ENCODE data around the gene ARL8B.
"Not testable (repeated sequence)": the region's sequence is repeated elsewhere in the genome, so short reads cannot be mapped to it uniquely, and the experiment has no call there.

Gene ARL8B

GRCh38 chr3:5122030-5122740 lies at the start of gene ARL8B:
TSS of gene ARL8B (plus strand) at chr3:5122292. CDS start at chr3:5122466, 174 bp downstream.
- DNase-seq (ENCODE audit: low read depth) = peak; percentile 90

DNA sequence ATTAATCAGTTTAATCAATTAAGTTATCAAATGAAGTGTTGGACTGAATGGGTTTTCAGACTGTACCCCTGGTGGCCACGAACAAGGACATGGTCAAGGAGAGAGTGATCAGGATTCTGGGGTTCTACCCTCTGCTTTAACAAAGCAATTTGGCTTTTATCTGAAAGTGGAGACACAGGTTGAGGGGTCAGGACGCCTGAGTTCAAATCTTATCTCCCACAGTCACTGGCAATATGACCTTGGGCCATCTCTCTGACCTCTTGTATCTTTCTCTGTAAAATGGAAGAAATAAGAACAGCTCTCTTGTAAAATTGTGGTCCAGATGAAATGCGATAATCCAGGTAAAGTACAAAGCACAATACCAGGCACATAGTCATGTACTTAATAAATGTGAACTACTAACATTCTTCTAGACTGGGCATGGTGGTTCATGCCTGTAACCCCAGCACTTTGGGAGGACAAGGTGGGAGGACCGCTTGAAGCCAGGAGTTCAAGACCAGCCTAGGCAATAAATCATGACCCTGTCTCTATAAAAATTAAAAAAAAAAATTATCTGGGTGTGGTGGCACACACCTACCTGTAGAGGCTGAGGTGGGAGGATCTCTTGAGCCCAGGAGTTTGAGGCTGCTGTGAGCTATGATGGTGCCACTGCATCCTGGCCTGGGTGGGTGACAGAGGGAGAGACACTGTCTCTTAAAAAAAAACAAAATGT lies 48.6 kb upstream of the ARL8B start:
- DNase-seq (ENCODE audit: low read depth) = no peak

- DNase-seq (ENCODE audit: low read depth) = no peak
Observed at GRCh38 chr3:5078151-5078550, 43.9 kb upstream of the ARL8B start.

DNA sequence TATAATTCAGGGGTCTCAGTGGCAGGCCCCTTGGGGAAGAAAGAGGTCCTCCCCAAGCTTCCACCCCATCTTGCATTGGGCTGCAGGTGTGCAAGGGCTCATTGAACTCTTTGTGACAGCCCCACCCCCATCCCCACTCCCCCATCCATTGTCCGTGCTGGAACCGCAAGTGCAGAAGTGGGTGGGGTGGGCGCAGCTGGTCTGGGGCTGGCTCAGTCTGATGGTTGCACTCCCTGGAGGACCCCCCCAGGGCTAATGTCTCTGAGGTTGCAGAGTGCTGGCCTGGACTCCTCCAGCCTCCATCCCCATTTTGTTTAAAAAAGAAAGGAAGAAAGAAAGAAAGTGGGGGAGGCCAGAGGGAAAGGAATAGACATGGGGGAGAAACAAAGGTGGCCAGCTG lies 42.3 kb upstream of the ARL8B start:
- no peak for DNase-seq (ENCODE audit: low read depth)

- DNase-seq (ENCODE audit: low read depth) = no peak
Observed at GRCh38 chr3:5080779-5081550, 41.1 kb upstream of the ARL8B start.

- not testable (repeated sequence) for DNase-seq (ENCODE audit: low read depth)
Observed at GRCh38 chr3:5081973-5082788, 39.9 kb upstream of the ARL8B start.

- no peak for DNase-seq (ENCODE audit: low read depth)
Observed at GRCh38 chr3:5082789-5083115, 39.3 kb upstream of the ARL8B start.

- no peak for DNase-seq (ENCODE audit: low read depth)
Observed at GRCh38 chr3:5084224-5084623, 37.9 kb upstream of the ARL8B start.

GRCh38 chr3:5086708-5087107 lies 35.4 kb upstream of the ARL8B start:
- DNase-seq (ENCODE audit: low read depth) = no peak

- DNase-seq (ENCODE audit: low read depth) = no peak
Observed at GRCh38 chr3:5087209-5087608, 34.9 kb upstream of the ARL8B start.

DNA sequence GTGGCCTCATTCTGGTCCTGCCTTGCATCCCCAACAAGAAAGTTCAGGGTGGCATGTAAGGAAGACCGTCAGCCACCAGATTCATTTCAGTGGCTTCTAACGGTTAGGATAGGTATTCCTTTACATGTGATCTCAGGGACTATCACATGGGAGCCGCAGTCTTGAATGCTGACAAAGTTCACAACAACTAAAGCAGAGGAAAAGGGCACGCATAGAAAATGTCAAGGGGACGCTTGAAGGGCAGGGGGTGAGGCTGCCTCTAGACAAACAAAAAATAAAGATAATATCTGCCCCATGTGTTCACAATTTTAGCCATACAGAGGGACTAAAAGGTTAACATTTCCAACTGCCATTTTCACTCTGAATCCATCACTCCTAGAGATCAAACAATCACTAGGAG lies 31.9 kb upstream of the ARL8B start:
- DNase-seq (ENCODE audit: low read depth) = no peak

DNA sequence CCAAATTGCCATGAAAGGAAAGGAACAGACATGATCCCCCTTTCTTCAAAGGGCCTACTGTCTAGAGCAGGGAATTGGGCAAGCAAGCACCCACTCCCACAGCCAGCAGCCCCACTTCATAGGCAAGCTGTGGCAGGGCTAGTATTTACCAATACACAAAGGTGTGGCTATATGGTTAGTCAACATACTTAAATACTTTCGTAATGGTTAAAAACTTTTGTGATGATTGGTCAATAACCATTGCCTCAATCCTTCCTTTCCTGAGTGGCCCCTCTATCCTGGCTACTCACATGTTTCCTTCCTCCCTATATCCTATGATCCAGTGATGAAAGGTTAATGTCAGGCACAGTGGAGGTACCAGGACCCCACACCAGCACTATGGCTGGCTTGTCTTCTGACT lies 30.1 kb upstream of the ARL8B start:
- no peak for DNase-seq (ENCODE audit: low read depth)

DNA sequence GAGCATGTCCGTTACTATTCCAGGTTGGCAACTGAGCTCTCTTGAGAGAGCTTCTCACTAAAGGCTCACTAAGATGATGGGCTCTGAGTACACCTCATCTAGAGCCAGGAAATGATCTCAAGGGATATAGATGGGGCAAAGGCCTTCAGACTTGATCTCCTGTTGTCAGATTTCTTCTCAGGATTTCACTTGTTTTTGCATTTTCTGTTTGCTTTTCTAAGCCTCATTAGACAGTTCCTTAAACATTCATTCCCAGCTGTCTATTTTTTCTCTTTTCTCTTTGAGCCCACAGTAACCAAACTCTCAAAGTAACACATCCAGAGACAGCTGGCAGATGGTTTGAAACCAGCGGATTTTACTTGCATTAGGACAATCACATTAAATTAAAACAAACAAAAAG lies 28.4 kb upstream of the ARL8B start:
- DNase-seq (ENCODE audit: low read depth) = no peak

DNA sequence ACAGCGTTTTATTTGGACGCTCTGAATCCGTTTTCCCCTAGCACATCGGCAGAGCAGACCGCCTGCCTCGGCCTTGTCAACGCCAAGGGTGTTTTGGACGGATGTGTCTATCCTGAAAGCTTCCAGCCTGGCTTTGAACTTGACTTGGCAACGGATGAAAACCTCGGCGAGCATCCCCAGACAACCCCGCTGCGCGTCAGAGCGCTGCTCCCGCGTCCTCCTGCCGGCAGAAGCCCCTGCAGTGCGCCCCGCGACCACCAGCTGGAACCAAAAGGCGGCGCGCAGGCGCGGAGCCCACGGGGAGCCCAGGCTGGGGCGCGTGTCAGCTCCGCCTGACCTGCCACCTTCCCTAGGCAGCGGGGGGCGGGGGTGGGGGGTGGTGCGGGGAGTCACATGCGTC lies 26.2 kb upstream of the ARL8B start:
- no peak for DNase-seq (ENCODE audit: low read depth)

- no peak for DNase-seq (ENCODE audit: low read depth)
Observed at GRCh38 chr3:5096336-5097008, 25.6 kb upstream of the ARL8B start.

DNA sequence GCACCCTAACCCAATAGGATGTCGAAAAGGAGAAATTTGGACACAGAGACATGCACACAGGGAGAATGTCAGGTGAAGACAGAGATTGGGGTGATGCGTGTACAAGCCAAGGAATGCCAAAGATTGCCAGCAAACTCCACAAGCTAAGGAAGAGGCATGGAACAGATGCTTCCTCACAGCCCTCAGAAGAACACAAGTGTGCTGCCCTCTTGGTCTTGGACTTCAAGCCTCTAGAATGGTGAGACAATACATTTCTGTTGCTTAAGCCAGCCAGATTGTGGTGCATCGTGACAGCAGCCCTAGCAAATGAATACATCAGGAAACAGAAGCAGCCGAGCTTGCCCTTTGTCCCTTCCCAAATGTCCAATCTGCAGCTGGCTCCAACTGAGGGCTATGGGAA lies 23.7 kb upstream of the ARL8B start:
- no peak for DNase-seq (ENCODE audit: low read depth)

- DNase-seq (ENCODE audit: low read depth) = no peak
Observed at GRCh38 chr3:5102532-5102931, 19.6 kb upstream of the ARL8B start.

DNA sequence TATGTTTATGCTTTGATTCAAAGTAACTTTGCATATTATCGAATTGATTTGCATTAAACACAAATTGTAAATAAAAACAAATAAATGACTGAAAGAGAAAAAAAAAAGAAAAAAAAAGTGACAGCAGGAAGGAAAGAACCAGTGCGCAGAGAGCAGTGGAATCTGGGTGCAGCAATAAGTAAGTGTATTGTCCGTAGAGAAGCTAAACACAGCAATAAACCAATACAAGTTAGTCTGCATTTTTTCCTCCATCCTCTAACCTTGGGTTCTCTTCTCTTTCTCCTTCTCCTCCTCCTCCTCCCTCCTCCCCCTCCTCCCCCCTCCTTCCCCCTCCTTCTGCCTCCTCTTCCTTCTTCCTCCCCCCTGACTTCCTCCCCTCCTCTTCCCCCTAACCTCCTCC lies 18.3 kb upstream of the ARL8B start:
- no peak for DNase-seq (ENCODE audit: low read depth)

DNA sequence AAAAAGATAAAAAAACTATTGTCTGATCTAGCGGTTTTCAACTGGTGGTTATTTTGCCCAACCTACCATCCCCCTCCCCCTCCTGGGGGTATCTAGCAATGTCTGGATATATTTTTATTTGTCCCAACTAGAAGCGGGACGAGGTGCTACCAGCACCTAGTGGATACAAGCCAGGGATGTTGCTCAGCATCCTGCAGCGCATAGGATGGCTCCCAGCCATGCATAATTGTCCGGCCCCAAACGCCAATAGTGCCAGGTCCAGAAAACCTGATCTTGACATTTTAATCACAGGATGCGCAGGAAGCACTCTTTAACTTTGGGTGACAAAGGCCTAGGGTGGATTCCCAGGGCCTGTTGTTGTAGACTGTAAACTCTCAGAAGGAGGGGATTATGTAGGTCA lies 17.0 kb upstream of the ARL8B start:
- DNase-seq (ENCODE audit: low read depth) = no peak

DNA sequence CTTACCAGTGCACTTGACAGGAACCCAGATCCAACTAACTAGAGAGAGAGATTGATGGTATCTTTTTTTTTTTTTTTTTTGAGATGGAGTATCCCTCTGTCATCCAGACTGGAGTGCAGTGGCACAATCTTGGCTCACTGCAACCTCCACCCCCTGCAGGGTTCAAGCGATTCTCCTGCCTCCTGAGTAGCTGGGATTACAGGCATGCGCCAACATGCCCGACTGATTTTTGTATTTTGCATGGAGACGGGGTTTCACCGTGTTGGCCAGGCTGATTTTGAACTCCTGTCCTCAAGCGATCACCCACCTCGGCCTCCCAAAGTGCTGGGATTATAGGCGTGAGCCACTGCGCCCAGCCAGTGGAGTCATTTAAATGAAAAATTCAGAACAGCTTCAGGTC lies 15.7 kb upstream of the ARL8B start:
- DNase-seq (ENCODE audit: low read depth) = not testable (repeated sequence)

DNA sequence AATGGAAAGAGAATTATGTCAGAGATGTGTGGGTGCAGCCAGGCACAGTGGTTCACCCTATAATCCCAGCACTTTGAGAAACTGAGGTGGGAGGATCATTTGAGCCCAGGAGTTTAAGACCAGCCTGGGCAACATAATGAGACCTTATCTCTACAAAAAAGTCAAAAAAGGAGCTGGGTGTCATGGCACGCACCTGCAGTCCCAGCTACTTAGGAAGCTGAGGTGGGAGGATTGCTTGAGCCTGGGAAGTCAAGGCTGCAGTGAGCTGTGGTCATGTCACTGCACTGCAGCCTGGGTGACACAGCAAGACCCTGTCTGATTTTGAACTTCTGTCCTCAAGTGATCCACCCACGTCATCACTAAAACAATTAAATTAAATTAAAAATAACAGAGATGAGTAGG lies 15.2 kb upstream of the ARL8B start:
- DNase-seq (ENCODE audit: low read depth) = not testable (repeated sequence)

GRCh38 chr3:5110337-5110736 lies 11.8 kb upstream of the ARL8B start:
- DNase-seq (ENCODE audit: low read depth) = no peak

All from stimulated activated CD8-positive, alpha-beta memory T cell treated with anti-CD3 and anti-CD28 coated beads, Interleukin-4, amount 100 ng/mL, for 24 hours (primary cell).